ENCODE results near the gene CPLANE1.
"Not testable (repeated sequence)": the region's sequence is repeated elsewhere in the genome, so short reads cannot be mapped to it uniquely, and the experiment has no call there.

The CPLANE1 gene

DNA sequence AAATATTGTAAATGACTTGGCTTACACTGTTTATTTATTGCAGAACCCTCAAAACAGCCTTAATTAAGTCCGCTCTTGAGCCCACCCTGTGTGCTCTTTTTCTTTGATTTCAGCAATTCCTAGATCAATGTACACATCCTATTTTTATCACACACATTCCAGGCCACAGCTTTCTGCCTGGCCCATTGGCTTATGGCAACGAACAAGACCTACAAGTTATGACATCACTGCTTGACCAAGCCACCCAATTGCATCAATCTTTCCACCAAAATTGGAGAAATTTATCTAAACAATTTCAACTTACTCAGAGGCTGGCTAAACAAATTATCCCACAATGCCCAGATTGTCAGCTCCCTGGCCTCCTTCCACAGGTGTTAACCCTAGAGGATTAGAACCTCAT, 158.4 kb downstream of the CPLANE1 start:
- Histone ChIP-seq H3K4me1 (ENCODE audit: control insufficient read depth, insufficient read depth, low read length) (peaks cover 15% of the 10 kb centered on the region; the same call in 1 of the 2 replicates), H3K9me3 (ENCODE audit: control insufficient read depth, insufficient read depth, low read length) (no peaks in the 10 kb centered on the region), H3K9ac (ENCODE audit: low read depth, low read length) (no peak overlapping the region), H3K27ac (ENCODE audit: low read depth, low read length) (peak overlapping the region; percentile 27), H3K27me3 (ENCODE audit: control insufficient read depth, insufficient read depth, low read length) (peaks cover 41% of the 10 kb centered on the region), H3K4me3 (ENCODE audit: low read depth, low read length) (no peak overlapping the region), H3K36me3 (ENCODE audit: control insufficient read depth, insufficient read depth, low read length) (no peaks in the 10 kb centered on the region)

DNA sequence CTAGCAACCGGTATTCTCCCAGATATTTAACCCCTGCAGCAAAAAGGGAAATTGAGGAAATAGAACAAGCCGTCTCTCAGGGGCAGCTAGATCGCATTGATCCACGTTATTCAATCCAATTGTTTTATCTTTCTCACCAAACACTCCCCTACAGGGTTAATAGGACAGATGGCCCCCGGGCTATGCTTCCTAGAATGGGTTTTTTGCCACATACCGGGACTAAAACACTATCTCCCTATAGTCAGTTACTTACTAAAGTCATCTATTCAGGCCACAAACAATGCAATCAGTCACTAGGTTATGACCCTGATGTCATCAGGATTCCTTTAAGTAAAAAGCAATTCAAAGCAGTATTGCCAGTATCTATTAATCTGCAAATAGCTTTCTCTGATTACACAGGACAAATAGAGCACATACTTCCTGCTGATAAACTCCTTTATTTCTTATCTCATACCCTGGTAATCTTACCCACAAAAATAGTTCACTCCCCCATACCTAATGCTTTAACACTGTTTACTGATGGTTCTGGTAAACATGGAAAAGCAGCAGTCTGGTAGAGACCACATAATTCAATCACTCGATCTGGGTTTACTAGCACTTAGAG, 159.0 kb downstream of the CPLANE1 start:
- no peak overlapping the region for H3K4me3 ChIP-seq (ENCODE audit: low read depth, low read length)
- H3K9me3 ChIP-seq (ENCODE audit: control insufficient read depth, insufficient read depth, low read length), result no peaks in the 10 kb centered on the region
- H3K4me1 ChIP-seq (ENCODE audit: control insufficient read depth, insufficient read depth, low read length), result peaks cover 15% of the 10 kb centered on the region; the same call in 1 of the 2 replicates
- H3K9ac ChIP-seq (ENCODE audit: low read depth, low read length), result no peak overlapping the region
- peaks cover 46% of the 10 kb centered on the region for H3K27me3 ChIP-seq (ENCODE audit: control insufficient read depth, insufficient read depth, low read length)
- H3K27ac ChIP-seq (ENCODE audit: low read depth, low read length), result peak overlapping the region; percentile 27
- no peaks in the 10 kb centered on the region for H3K36me3 ChIP-seq (ENCODE audit: control insufficient read depth, insufficient read depth, low read length)

DNA sequence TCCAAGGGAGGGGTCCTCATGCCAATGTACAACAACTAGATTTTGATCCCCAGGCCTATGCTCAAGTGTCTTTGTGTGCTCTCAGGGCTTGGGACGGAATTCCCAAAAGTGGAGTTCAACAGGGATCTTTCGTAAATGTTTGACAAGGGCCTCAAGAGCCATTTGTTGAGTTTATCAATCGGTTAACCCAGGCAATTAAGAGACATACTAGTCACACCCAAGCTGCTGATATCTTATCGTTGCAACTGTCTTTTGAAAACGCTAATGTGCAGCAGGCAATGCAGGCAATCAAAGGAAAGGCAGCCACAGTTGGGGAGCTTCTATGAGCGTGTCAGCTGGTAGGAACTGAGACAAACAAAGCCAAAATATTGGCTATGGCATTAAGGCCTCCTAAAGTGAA, 161.2 kb downstream of the CPLANE1 start:
- peaks cover 66% of the 10 kb centered on the region for H3K27me3 ChIP-seq (ENCODE audit: control insufficient read depth, insufficient read depth, low read length)
- H3K4me3 ChIP-seq (ENCODE audit: low read depth, low read length), result no peak overlapping the region
- H3K36me3 ChIP-seq (ENCODE audit: control insufficient read depth, insufficient read depth, low read length), result no peaks in the 10 kb centered on the region
- H3K9me3 ChIP-seq (ENCODE audit: control insufficient read depth, insufficient read depth, low read length), result no peaks in the 10 kb centered on the region
- H3K27ac ChIP-seq (ENCODE audit: low read depth, low read length), result no peak overlapping the region
- H3K4me1 ChIP-seq (ENCODE audit: control insufficient read depth, insufficient read depth, low read length), result peaks cover 15% of the 10 kb centered on the region; the same call in 1 of the 2 replicates
- H3K9ac ChIP-seq (ENCODE audit: low read depth, low read length), result no peak overlapping the region

DNA sequence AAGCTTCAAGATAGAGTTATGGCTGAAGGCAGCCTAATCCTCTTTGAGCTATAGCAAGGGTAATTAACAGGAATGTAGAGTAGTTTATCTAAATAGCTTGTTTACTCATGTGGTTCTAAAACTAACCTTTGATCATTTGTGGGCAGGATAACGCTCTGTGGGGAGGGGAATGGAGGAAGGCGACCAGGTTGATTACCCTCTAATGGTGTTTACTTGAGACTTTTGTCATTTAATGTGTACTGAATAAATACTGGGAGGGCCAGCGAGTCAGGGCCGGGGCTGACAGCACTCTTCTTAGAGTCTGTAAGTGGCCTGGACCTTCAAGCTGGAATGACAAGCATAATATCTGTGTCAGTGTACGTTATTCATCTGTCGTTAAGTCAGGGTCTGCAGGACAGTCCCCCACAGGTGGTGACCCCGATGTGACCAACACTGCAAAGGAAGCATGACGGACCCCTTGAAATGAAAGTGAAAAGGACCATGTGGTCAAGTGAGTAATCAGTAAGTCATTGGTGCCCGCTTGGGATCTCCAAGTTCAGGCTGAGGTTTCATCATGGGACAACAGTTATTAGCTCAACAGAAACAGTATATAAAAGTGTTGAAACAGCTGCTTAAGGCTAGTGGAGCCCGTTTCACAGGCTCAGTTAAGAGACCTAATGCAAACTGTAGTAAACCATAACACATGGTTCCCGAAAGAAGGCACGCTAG, 162.6 kb downstream of the CPLANE1 start:
- Histone ChIP-seq H3K9ac (ENCODE audit: low read depth, low read length) (no peak overlapping the region), H3K36me3 (ENCODE audit: control insufficient read depth, insufficient read depth, low read length) (no peaks in the 10 kb centered on the region), H3K9me3 (ENCODE audit: control insufficient read depth, insufficient read depth, low read length) (no peaks in the 10 kb centered on the region), H3K4me3 (ENCODE audit: low read depth, low read length) (no peak overlapping the region), H3K27me3 (ENCODE audit: control insufficient read depth, insufficient read depth, low read length) (peaks cover 71% of the 10 kb centered on the region), H3K27ac (ENCODE audit: low read depth, low read length) (no peak overlapping the region), H3K4me1 (ENCODE audit: control insufficient read depth, insufficient read depth, low read length) (peaks cover 15% of the 10 kb centered on the region; the same call in 1 of the 2 replicates)

DNA sequence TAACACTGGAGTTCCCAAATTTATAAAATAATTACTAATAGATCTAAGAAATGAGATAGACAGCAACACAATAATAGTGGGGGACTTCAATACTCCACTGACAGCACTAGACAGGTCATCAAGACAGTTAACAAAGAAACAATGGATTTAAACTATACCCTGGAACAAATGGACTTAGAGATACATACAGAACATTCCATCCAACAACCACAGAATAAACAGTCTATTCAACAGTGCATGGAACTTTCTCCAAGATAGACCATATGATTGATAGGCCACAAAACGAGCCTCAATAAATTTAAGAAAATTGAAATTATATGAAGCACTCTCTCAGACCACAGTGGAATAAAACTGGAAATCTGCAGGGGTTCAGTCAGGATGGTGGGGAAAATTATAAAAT, 163.2 kb downstream of the CPLANE1 start:
- H3K36me3 ChIP-seq (ENCODE audit: control insufficient read depth, insufficient read depth, low read length); H3K9me3 ChIP-seq (ENCODE audit: control insufficient read depth, insufficient read depth, low read length); H3K9ac ChIP-seq (ENCODE audit: low read depth, low read length); H3K27ac ChIP-seq (ENCODE audit: low read depth, low read length); H3K4me3 ChIP-seq (ENCODE audit: low read depth, low read length): not testable (repeated sequence)
- H3K4me1 ChIP-seq (ENCODE audit: control insufficient read depth, insufficient read depth, low read length), result peaks cover 15% of the 10 kb centered on the region; the same call in 1 of the 2 replicates
- H3K27me3 ChIP-seq (ENCODE audit: control insufficient read depth, insufficient read depth, low read length), result peaks cover 71% of the 10 kb centered on the region

DNA sequence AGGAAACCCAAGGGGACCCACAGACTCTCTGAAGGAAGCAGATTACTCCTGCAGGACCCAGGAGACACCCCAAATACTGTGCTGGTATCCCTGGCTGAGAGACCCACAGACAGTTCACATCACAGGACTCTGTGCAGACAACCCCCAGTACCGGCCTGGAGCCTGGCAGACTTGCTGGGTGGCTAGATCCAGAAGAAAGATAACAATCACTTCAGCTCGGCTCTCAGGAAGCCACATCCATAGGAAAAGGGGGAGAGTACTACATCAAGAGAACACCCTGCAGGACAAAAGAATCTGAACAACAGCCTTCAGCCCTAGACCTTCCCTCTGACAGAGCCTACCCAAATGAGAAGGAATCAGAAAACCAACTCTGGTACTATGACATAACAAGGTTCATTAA, 166.2 kb downstream of the CPLANE1 start:
- H3K36me3 ChIP-seq (ENCODE audit: control insufficient read depth, insufficient read depth, low read length); H3K4me1 ChIP-seq (ENCODE audit: control insufficient read depth, insufficient read depth, low read length); H3K27ac ChIP-seq (ENCODE audit: low read depth, low read length); H3K9ac ChIP-seq (ENCODE audit: low read depth, low read length); H3K9me3 ChIP-seq (ENCODE audit: control insufficient read depth, insufficient read depth, low read length); H3K4me3 ChIP-seq (ENCODE audit: low read depth, low read length): not testable (repeated sequence)
- peaks cover 49% of the 10 kb centered on the region for H3K27me3 ChIP-seq (ENCODE audit: control insufficient read depth, insufficient read depth, low read length)

DNA sequence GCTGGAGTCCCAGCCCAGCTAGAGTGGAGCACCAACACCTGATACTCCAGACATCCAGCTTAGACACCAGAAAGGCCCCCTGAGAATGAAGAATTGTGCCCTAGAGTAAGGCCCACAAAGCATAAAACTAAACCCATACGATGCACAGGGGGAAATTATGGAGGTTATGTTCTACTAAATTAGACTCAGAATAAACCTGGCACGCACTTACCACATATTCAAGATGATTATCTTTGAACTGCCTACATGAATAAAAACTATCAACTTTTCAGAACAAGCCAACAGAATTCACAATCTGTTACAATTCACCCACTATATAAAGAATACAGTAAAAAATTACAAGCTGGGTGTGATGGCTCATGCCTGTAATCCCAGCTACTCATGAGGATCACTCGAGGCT, 168.5 kb downstream of the CPLANE1 start:
- no peaks in the 10 kb centered on the region for H3K4me1 ChIP-seq (ENCODE audit: control insufficient read depth, insufficient read depth, low read length)
- no peak overlapping the region for H3K4me3 ChIP-seq (ENCODE audit: low read depth, low read length)
- no peaks in the 10 kb centered on the region for H3K9me3 ChIP-seq (ENCODE audit: control insufficient read depth, insufficient read depth, low read length)
- peaks cover 30% of the 10 kb centered on the region for H3K27me3 ChIP-seq (ENCODE audit: control insufficient read depth, insufficient read depth, low read length)
- H3K27ac ChIP-seq (ENCODE audit: low read depth, low read length), result no peak overlapping the region
- no peaks in the 10 kb centered on the region for H3K36me3 ChIP-seq (ENCODE audit: control insufficient read depth, insufficient read depth, low read length)
- no peak overlapping the region for H3K9ac ChIP-seq (ENCODE audit: low read depth, low read length)

DNA sequence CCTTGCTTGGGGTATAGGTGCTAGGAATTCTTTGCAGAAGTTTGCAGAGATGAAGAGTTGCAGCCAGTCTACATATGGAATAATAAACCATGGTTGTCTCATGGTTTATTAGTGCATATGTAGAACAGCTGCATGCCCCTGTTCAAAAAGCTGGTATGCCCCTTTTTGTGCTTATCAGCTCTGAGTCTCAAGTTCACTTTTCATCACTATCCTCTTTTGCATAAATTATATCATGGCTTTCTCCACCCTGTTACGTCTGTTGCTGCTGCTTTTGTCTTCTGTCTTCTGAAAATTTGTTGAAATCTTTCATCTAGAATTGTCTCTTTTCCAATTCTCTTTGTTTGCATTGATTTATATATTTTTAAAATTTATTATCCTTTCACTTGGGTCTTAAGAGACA, 172.0 kb downstream of the CPLANE1 start:
- Histone ChIP-seq H3K27ac (ENCODE audit: low read depth, low read length) (no peak overlapping the region), H3K27me3 (ENCODE audit: control insufficient read depth, insufficient read depth, low read length) (no peaks in the 10 kb centered on the region), H3K9me3 (ENCODE audit: control insufficient read depth, insufficient read depth, low read length) (no peaks in the 10 kb centered on the region), H3K4me1 (ENCODE audit: control insufficient read depth, insufficient read depth, low read length) (no peaks in the 10 kb centered on the region), H3K9ac (ENCODE audit: low read depth, low read length) (no peak overlapping the region), H3K4me3 (ENCODE audit: low read depth, low read length) (no peak overlapping the region), H3K36me3 (ENCODE audit: control insufficient read depth, insufficient read depth, low read length) (no peaks in the 10 kb centered on the region)

DNA sequence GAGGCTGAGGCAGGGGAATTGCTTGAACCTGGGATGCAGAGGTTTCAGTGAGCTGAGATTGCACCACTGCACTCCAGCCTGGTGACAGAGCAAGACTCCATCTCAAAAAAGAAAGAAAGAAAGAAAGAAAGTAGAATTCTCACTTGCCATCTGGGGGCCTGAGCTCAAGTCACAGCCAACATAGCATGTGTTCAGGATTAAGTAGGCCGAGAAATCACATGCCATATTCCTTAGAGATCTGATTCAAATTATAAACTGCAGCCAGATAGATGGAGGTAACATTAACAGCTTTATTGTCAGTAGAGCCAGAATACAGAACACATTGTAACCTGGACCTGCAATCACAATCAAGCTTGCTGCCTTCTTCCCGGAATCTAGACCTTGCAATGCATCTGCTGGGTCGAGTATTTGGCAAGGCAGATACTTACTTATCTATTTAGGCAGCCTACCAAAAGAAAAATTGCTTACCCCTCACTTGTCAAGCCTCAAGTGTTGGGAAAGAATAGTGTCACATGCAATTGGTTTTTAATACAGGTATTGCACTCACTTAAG, 173.7 kb downstream of the CPLANE1 start:
- no peak overlapping the region for H3K4me3 ChIP-seq (ENCODE audit: low read depth, low read length)
- H3K9me3 ChIP-seq (ENCODE audit: control insufficient read depth, insufficient read depth, low read length), result no peaks in the 10 kb centered on the region
- no peaks in the 10 kb centered on the region for H3K4me1 ChIP-seq (ENCODE audit: control insufficient read depth, insufficient read depth, low read length)
- no peak overlapping the region for H3K27ac ChIP-seq (ENCODE audit: low read depth, low read length)
- no peak overlapping the region for H3K9ac ChIP-seq (ENCODE audit: low read depth, low read length)
- no peaks in the 10 kb centered on the region for H3K27me3 ChIP-seq (ENCODE audit: control insufficient read depth, insufficient read depth, low read length)
- H3K36me3 ChIP-seq (ENCODE audit: control insufficient read depth, insufficient read depth, low read length), result no peaks in the 10 kb centered on the region

DNA sequence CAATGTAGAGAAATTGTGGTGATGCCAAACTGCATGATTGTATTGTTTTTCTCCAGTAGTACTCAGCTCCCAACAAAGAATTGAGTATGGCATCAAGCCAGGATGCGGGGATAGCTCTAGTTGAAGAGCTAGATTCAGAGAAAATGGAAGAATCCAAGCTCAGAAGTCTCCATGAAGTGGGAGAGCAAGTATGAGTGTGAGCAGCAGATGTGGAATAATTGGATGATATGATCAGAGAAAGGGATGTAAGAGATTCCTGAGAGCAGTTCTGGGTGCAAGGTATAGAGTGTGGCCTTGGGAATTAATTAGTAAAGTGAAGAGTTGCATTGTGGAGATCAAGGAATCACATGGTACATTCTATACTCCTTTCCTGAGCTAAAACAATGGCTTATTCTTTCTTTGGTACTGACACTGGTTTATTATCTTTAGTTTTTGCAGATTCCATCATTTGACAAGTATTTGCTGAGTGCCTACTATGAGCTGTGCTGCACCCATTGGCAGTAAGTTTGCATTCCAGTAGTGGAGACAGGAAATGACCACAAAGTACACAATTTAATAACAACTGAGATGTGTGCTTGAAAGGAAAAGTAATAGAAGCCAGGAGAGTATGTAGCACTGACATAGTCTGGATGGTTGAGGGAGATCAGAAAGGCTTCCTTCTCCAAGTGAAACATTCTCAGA, 177.1 kb downstream of the CPLANE1 start:
- no peak overlapping the region for H3K27ac ChIP-seq (ENCODE audit: low read depth, low read length)
- H3K4me1 ChIP-seq (ENCODE audit: control insufficient read depth, insufficient read depth, low read length), result no peaks in the 10 kb centered on the region
- no peak overlapping the region for H3K4me3 ChIP-seq (ENCODE audit: low read depth, low read length)
- no peak overlapping the region for H3K9ac ChIP-seq (ENCODE audit: low read depth, low read length)
- no peaks in the 10 kb centered on the region for H3K36me3 ChIP-seq (ENCODE audit: control insufficient read depth, insufficient read depth, low read length)
- H3K9me3 ChIP-seq (ENCODE audit: control insufficient read depth, insufficient read depth, low read length), result no peaks in the 10 kb centered on the region
- no peaks in the 10 kb centered on the region for H3K27me3 ChIP-seq (ENCODE audit: control insufficient read depth, insufficient read depth, low read length)

DNA sequence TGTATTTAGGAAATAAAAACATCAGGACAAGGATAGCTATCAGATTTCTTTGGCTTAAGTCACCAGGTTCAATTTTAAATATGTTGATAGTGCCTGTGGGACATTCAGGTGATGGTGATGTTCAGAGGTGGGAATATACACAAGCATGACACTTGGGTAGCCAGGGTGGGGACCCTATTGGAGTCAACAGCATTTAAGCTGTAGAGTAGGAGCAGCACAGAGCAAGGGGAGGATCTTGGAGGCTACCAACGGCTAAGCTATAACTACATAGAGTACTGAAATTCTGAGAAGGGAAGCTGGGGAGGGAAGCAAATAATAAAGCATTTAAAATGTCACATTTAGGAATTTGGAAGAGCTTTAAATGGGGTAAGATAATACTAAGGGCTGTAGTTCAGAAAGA, 177.7 kb downstream of the CPLANE1 start:
- no peak overlapping the region for H3K4me3 ChIP-seq (ENCODE audit: low read depth, low read length)
- H3K27ac ChIP-seq (ENCODE audit: low read depth, low read length), result no peak overlapping the region
- H3K9ac ChIP-seq (ENCODE audit: low read depth, low read length), result no peak overlapping the region
- no peaks in the 10 kb centered on the region for H3K27me3 ChIP-seq (ENCODE audit: control insufficient read depth, insufficient read depth, low read length)
- H3K4me1 ChIP-seq (ENCODE audit: control insufficient read depth, insufficient read depth, low read length), result no peaks in the 10 kb centered on the region
- no peaks in the 10 kb centered on the region for H3K36me3 ChIP-seq (ENCODE audit: control insufficient read depth, insufficient read depth, low read length)
- no peaks in the 10 kb centered on the region for H3K9me3 ChIP-seq (ENCODE audit: control insufficient read depth, insufficient read depth, low read length)
